GM12878 (cell line): Measurements from ENCODE around the gene MAP6D1. TPM values are rescaled to one million over a fixed set of nuclear protein-coding genes. Genes with fewer than 3 reads are reported as not detected.

Experiments
- ATAC-seq: fragments of 200-7000 bp; cut with Tn5 transposase; 3 replicates; pipeline ENCODE4 v1.9.1; 2020; ENCODE audit warnings: mild to moderate bottlenecking, moderate library complexity
- BruUV-seq: library from RNA; stranded (reverse); fragments of 400-500 nt; replicated peaks from 2 replicates; lab custom pipeline; 2021; lab: Mats Ljungman, UMichigan
- CTCF ChIA-PET: fragments of 300-600 bp; sonication (Branson Sonifier 250); formaldehyde crosslinking; extraction: SDS; loops from one replicate; lab custom pipeline; 2021; ENCODE audit warnings: inconsistent platforms; lab: Yijun Ruan, JAX
- POLR2A ChIA-PET: fragments of 350-600 bp; formaldehyde crosslinking; extraction: SDS; loops from one replicate; lab custom pipeline; 2021; ENCODE audit warnings: inconsistent platforms; lab: Charles Lee
- RAD21 ChIA-PET: fragments of 300-600 bp; sonication (Branson Sonifier 250); formaldehyde crosslinking; loops from one replicate; lab custom pipeline; 2023; ENCODE audit warnings: antibody characterized with exemption; ENCODE audit not compliant: unreplicated experiment; lab: Charles Lee
- SMC1A ChIA-PET: fragments of 300-600 bp; sonication (Branson Sonifier 250); formaldehyde crosslinking; loops from one replicate; lab custom pipeline; 2023; ENCODE audit not compliant: unreplicated experiment, uncharacterized antibody; lab: Charles Lee
- DNase-seq: peaks from one replicate; pipeline ENCODE4 v3.0.0-alpha.2; 2011; ENCODE audit warnings: low read depth, low spot score
- FAIRE-seq: peaks from 3 replicates; lab custom pipeline; 2011; peaks lifted over from hg19 to GRCh38; lab: Jason Lieb, UNC
- H2AFZ ChIP-seq: 2 replicates; pipeline ENCODE4 v1.6.0; 2011; ENCODE audit warnings: low read depth, low read length, control low read depth; ENCODE audit not compliant: control insufficient read depth
- H3K27ac ChIP-seq: 2 replicates; pipeline ENCODE4 v1.5.1; 2011; ENCODE audit warnings: control low read depth; ENCODE audit not compliant: control insufficient read depth, insufficient read depth
- H3K27me3 ChIP-seq, 2 experiments: replicated peaks in 1 of 2; 2 replicates each; pipeline versions ENCODE4 v1.6.0 to v1.6.1; 2011; ENCODE audit warnings: low read length in 1 of 2; ENCODE audit not compliant: control insufficient read depth in 2 of 2, insufficient read depth in 2 of 2
- H3K36me3 ChIP-seq, 2 experiments: 2 replicates each; pipeline ENCODE4 v1.5.1; 2011; ENCODE audit warnings: low read length in 1 of 2; ENCODE audit not compliant: control insufficient read depth in 2 of 2, insufficient read depth in 2 of 2
- H3K4me1 ChIP-seq: 2 replicates; pipeline ENCODE4 v1.6.1; 2011; ENCODE audit warnings: mild to moderate bottlenecking, low read length, moderate library complexity, mixed read lengths; ENCODE audit not compliant: control insufficient read depth, insufficient read depth
- H3K4me2 ChIP-seq: 2 replicates; pipeline ENCODE4 v1.6.0; 2011; ENCODE audit warnings: control low read depth; ENCODE audit not compliant: control insufficient read depth, insufficient read depth
- H3K4me3 ChIP-seq: fragments of 200-600 bp; sonication (generic); 2 replicates; pipeline ENCODE4 v1.5.1; 2016
- H3K79me2 ChIP-seq: 2 replicates; pipeline ENCODE4 v1.6.0; 2011; ENCODE audit warnings: low read length; ENCODE audit not compliant: control insufficient read depth, insufficient read depth
- H3K9ac ChIP-seq: 2 replicates; pipeline ENCODE4 v1.8.0; 2011; ENCODE audit warnings: low read length, control low read depth, mixed read lengths; ENCODE audit not compliant: control insufficient read depth, insufficient read depth
- H3K9me3 ChIP-seq: replicated peaks from 3 replicates; pipeline ENCODE4 v1.5.1; 2011; ENCODE audit warnings: mild to moderate bottlenecking, low read length; ENCODE audit not compliant: control insufficient read depth, insufficient read depth
- H4K20me1 ChIP-seq: 2 replicates; pipeline ENCODE4 v1.6.0; 2011; ENCODE audit not compliant: control insufficient read depth, insufficient read depth
- NR2F1 ChIP-seq: fragments of 450-650 bp; conservative IDR thresholded peaks from 2 replicates; pipeline ENCODE4 v1.6.1; 2017; ENCODE audit warnings: mild to moderate bottlenecking
- SP1 ChIP-seq: IDR thresholded peaks from one replicate; pipeline ENCODE4 v1.6.1; 2011; ENCODE audit warnings: low read depth, low read length
- in situ Hi-C: fragments of 300-500 bp; cut with MboI; formaldehyde crosslinking; loops from 9 replicates; pipeline ENCODE4 v1.14.3; 2018; ENCODE audit warnings: mixed read lengths
- intact Hi-C: fragments of 100-400 bp; cut with micrococcal nuclease; formaldehyde crosslinking; loops from one replicate; pipeline ENCODE4 v1.14.2; 2022; ENCODE audit not compliant: unreplicated experiment
- polyA plus RNA-seq, 11 experiments: library from polyadenylated mRNA; depleted of rRNA in 4 of 11; unstranded in 6 of 11; stranded (reverse) in 5 of 11; fragments of >200 nt; fragmentation: Nextera tagmentation in 4 of 11; fragmentation: Illumina TruSeq in 1 of 11; extraction: Ambion mirVana in 4 of 11; extraction: Trizol in 1 of 11; gene quantifications; 1 replicate in 1 of 11; 2 replicates in 10 of 11; pipeline versions ENCODE4 v1.2.1 to v1.2.3, GENCODE V29; 2011 to 2016; ENCODE audit warnings: inconsistent platforms in 2 of 11, missing spikeins in 2 of 11, low read depth in 1 of 11
- total RNA-seq, 4 experiments: library from RNA; depleted of rRNA in 3 of 4; stranded (reverse); fragments of >200 nt in 3 of 4; fragmentation: Illumina TruSeq in 1 of 4; extraction: Trizol in 1 of 4; gene quantifications; 2 replicates each; pipeline versions ENCODE4 v1.2.1 to v1.2.3, GENCODE V29; 2013 to 2021
- TF ChIP-seq, protein P1 (sequence below): IDR thresholded peaks from 2 replicates; pipeline ENCODE4 v1.6.1; 2012; ENCODE audit warnings: low read depth, low read length, improper control_type of control experiment
- TF ChIP-seq, protein P2 (sequence below): fragments of 450-650 bp; IDR thresholded peaks from 2 replicates; pipeline ENCODE4 v1.6.1; 2017; ENCODE audit warnings: borderline replicate concordance
- TF ChIP-seq, protein P3 (sequence below): fragments of 450-650 bp; IDR thresholded peaks from 2 replicates; pipeline ENCODE4 v1.6.1; 2018; ENCODE audit warnings: mild to moderate bottlenecking, low read depth, moderate library complexity; ENCODE audit not compliant: partially characterized antibody

The MAP6D1 gene
- total and polyA plus RNA-seq, 10 of the 15 experiments (the other 5 are each of a cell fraction or from before 2014, with no cell fraction given), result 0.50 to 2.2 (median 1.2) TPM; not detected in 3

DNA sequence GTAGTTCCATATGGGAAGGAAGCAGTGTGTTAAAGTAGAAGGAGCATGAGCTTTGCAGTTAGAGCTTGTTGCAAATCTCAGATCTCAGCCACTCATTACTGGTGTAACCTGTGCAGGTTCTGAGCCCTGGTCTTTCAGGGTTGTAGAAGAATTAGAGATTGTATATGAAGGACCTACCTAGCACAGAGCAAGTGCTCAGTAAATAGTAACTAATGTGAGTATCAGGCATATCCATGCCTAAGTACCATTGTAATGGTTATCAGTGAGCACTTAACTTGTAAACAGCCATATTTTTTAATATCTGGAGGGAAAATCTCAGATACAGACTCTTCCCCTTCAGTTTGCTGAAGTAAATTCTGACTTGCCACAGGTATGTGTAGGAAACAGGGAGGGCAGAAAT, 59.3 kb downstream of the MAP6D1 start:
- DNase-seq, result no peak
- ATAC-seq, result peak; percentile 23; the same call in 2 of the 3 replicates
- Histone ChIP-seq H3K9ac (no peak overlapping the region), H3K9me3 (no peaks in the 10 kb centered on the region), H3K4me2 (no peak overlapping the region), H3K36me3 (peaks cover 3 to 20% of the 10 kb centered on the region in 2 experiments; a peak in 3 of 4 replicates), H3K79me2 (no peaks in the 10 kb centered on the region), H4K20me1 (no peaks in the 10 kb centered on the region), H3K27me3 (no peaks in the 10 kb centered on the region), H3K27ac (no peak overlapping the region), H3K4me3 (no peak overlapping the region), H2AFZ (no peak overlapping the region), H3K4me1 (no peaks in the 10 kb centered on the region)
- no TSS peak for BruUV-seq
- POLR2A ChIA-PET, result interaction anchor here (0.8 kb wide), 1 partner anchor 100 kb away, joined by 6 read pairs; no protein-coding TSS in a partner anchor
- SMC1A ChIA-PET, result interaction anchor here (0.6 to 4.4 kb wide), 13 partner anchors 10 to 581 kb away, joined by 3 to 50 read pairs (median 4); partner anchors contain the start of gene YEATS2
- TF ChIP-seq, protein P1, sequence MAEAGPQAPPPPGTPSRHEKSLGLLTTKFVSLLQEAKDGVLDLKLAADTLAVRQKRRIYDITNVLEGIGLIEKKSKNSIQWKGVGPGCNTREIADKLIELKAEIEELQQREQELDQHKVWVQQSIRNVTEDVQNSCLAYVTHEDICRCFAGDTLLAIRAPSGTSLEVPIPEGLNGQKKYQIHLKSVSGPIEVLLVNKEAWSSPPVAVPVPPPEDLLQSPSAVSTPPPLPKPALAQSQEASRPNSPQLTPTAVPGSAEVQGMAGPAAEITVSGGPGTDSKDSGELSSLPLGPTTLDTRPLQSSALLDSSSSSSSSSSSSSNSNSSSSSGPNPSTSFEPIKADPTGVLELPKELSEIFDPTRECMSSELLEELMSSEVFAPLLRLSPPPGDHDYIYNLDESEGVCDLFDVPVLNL, result no peak
- TF ChIP-seq, protein P2, sequence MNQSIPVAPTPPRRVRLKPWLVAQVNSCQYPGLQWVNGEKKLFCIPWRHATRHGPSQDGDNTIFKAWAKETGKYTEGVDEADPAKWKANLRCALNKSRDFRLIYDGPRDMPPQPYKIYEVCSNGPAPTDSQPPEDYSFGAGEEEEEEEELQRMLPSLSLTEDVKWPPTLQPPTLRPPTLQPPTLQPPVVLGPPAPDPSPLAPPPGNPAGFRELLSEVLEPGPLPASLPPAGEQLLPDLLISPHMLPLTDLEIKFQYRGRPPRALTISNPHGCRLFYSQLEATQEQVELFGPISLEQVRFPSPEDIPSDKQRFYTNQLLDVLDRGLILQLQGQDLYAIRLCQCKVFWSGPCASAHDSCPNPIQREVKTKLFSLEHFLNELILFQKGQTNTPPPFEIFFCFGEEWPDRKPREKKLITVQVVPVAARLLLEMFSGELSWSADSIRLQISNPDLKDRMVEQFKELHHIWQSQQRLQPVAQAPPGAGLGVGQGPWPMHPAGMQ, result no peak
- TF ChIP-seq NR2F1 (no peak), SP1 (no peak)
- TF ChIP-seq, protein P3, sequence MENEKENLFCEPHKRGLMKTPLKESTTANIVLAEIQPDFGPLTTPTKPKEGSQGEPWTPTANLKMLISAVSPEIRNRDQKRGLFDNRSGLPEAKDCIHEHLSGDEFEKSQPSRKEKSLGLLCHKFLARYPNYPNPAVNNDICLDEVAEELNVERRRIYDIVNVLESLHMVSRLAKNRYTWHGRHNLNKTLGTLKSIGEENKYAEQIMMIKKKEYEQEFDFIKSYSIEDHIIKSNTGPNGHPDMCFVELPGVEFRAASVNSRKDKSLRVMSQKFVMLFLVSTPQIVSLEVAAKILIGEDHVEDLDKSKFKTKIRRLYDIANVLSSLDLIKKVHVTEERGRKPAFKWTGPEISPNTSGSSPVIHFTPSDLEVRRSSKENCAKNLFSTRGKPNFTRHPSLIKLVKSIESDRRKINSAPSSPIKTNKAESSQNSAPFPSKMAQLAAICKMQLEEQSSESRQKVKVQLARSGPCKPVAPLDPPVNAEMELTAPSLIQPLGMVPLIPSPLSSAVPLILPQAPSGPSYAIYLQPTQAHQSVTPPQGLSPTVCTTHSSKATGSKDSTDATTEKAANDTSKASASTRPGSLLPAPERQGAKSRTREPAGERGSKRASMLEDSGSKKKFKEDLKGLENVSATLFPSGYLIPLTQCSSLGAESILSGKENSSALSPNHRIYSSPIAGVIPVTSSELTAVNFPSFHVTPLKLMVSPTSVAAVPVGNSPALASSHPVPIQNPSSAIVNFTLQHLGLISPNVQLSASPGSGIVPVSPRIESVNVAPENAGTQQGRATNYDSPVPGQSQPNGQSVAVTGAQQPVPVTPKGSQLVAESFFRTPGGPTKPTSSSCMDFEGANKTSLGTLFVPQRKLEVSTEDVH, result no peak
- CTCF ChIA-PET, result interaction anchor here (1.0 to 6.5 kb wide), 11 partner anchors 11 to 318 kb away, joined by 3 to 71 read pairs (median 6); no protein-coding TSS in a partner anchor
- in situ Hi-C loops, result loop anchor here (5.0 kb wide), 1 partner anchor 299 kb away; no protein-coding TSS in a partner anchor
- FAIRE-seq, result no peak
- intact Hi-C loops, result loop anchor here (2.0 to 10.0 kb wide), 3 partner anchors 213 to 641 kb away; no protein-coding TSS in a partner anchor
- RAD21 ChIA-PET, result interaction anchor here (1.5 to 2.6 kb wide), 4 partner anchors 174 to 317 kb away, joined by 3 to 35 read pairs (median 10); no protein-coding TSS in a partner anchor

Other genes with a start within 250 kb of the MAP6D1 start
- gene KLHL24, start 190.0 kb downstream of the MAP6D1 start, total RNA-seq (2014; rRNA removed), result 6.1 and 7.5 TPM in 2 replicates
- gene KLHL24, start 190.0 kb downstream of the MAP6D1 start, total RNA-seq (2014; rRNA removed; fragmentation: Illumina TruSeq; extraction: Trizol), result 5.8 and 6.8 TPM in 2 replicates
- 5.8 and 6.7 TPM in 2 replicates for gene KLHL24, start 190.0 kb downstream of the MAP6D1 start, total RNA-seq (2021)
- gene KLHL24, start 190.0 kb downstream of the MAP6D1 start, polyA plus RNA-seq (2011; rRNA removed), result 24.3 and 39.5 TPM in 2 replicates
- gene KLHL24, start 190.0 kb downstream of the MAP6D1 start, polyA plus RNA-seq (2014; fragmentation: Illumina TruSeq; extraction: Trizol), result 4.2 and 4.5 TPM in 2 replicates
- gene KLHL24, start 190.0 kb downstream of the MAP6D1 start, polyA plus RNA-seq (2014; fragmentation: Nextera tagmentation; extraction: Ambion mirVana), result 1 to 10 TPM in 1 of 2 experiments, under 1 TPM in 1; 0.91 to 1.6 TPM
- gene KLHL24, start 190.0 kb downstream of the MAP6D1 start, polyA plus RNA-seq (2014; rRNA removed), result 3.2 and 4.0 TPM in 2 replicates
- gene KLHL24, start 190.0 kb downstream of the MAP6D1 start, polyA plus RNA-seq (2016; fragmentation: Nextera tagmentation; extraction: Ambion mirVana), result 1 to 10 TPM; 4.5 to 6.3 TPM
- 31.0 and 32.9 TPM in 2 replicates for gene YEATS2, start 127.8 kb downstream of the MAP6D1 start, total RNA-seq (2014; rRNA removed)
- gene YEATS2, start 127.8 kb downstream of the MAP6D1 start, total RNA-seq (2014; rRNA removed; fragmentation: Illumina TruSeq; extraction: Trizol), result 31.8 and 32.7 TPM in 2 replicates
- gene YEATS2, start 127.8 kb downstream of the MAP6D1 start, total RNA-seq (2021), result 24.0 and 24.8 TPM in 2 replicates
- 54.9 and 65.3 TPM in 2 replicates for gene YEATS2, start 127.8 kb downstream of the MAP6D1 start, polyA plus RNA-seq (2011; rRNA removed)
- 23.8 and 34.8 TPM in 2 replicates for gene YEATS2, start 127.8 kb downstream of the MAP6D1 start, polyA plus RNA-seq (2014; fragmentation: Illumina TruSeq; extraction: Trizol)
- 1 to 10 TPM; 1.9 to 3.8 TPM for gene YEATS2, start 127.8 kb downstream of the MAP6D1 start, polyA plus RNA-seq (2014; fragmentation: Nextera tagmentation; extraction: Ambion mirVana)
- gene YEATS2, start 127.8 kb downstream of the MAP6D1 start, polyA plus RNA-seq (2014; rRNA removed), result 22.6 and 26.8 TPM in 2 replicates
- gene YEATS2, start 127.8 kb downstream of the MAP6D1 start, polyA plus RNA-seq (2016; fragmentation: Nextera tagmentation; extraction: Ambion mirVana), result 10 to 100 TPM; 15.3 to 17.2 TPM
- 56.4 and 58.5 TPM in 2 replicates for gene PARL, start 59.3 kb upstream of the MAP6D1 start, total RNA-seq (2014; rRNA removed)
- gene PARL, start 59.3 kb upstream of the MAP6D1 start, total RNA-seq (2014; rRNA removed; fragmentation: Illumina TruSeq; extraction: Trizol), result 55.3 and 56.8 TPM in 2 replicates
- gene PARL, start 59.3 kb upstream of the MAP6D1 start, total RNA-seq (2021), result 74.1 and 80.2 TPM in 2 replicates
- 75.4 and 78.6 TPM in 2 replicates for gene PARL, start 59.3 kb upstream of the MAP6D1 start, polyA plus RNA-seq (2011; rRNA removed)
- 58.6 and 70.7 TPM in 2 replicates for gene PARL, start 59.3 kb upstream of the MAP6D1 start, polyA plus RNA-seq (2014; fragmentation: Illumina TruSeq; extraction: Trizol)
- gene PARL, start 59.3 kb upstream of the MAP6D1 start, polyA plus RNA-seq (2014; fragmentation: Nextera tagmentation; extraction: Ambion mirVana), result 10 to 100 TPM; 49.7 to 83.0 TPM
- gene PARL, start 59.3 kb upstream of the MAP6D1 start, polyA plus RNA-seq (2014; rRNA removed), result 75.0 and 75.9 TPM in 2 replicates
- 100 to 1,000 TPM; 100 to 113 TPM for gene PARL, start 59.3 kb upstream of the MAP6D1 start, polyA plus RNA-seq (2016; fragmentation: Nextera tagmentation; extraction: Ambion mirVana)
- 6.0 and 7.1 TPM in 2 replicates for gene ABCC5, start 192.3 kb upstream of the MAP6D1 start, total RNA-seq (2014; rRNA removed)
- 5.9 and 6.3 TPM in 2 replicates for gene ABCC5, start 192.3 kb upstream of the MAP6D1 start, total RNA-seq (2014; rRNA removed; fragmentation: Illumina TruSeq; extraction: Trizol)
- gene ABCC5, start 192.3 kb upstream of the MAP6D1 start, total RNA-seq (2021), result 9.9 and 14.4 TPM in 2 replicates
- 14.7 and 17.8 TPM in 2 replicates for gene ABCC5, start 192.3 kb upstream of the MAP6D1 start, polyA plus RNA-seq (2011; rRNA removed)
- gene ABCC5, start 192.3 kb upstream of the MAP6D1 start, polyA plus RNA-seq (2014; fragmentation: Illumina TruSeq; extraction: Trizol), result 7.8 and 9.6 TPM in 2 replicates
- gene ABCC5, start 192.3 kb upstream of the MAP6D1 start, polyA plus RNA-seq (2014; fragmentation: Nextera tagmentation; extraction: Ambion mirVana), result 1 to 10 TPM; 6.1 to 7.2 TPM
- gene ABCC5, start 192.3 kb upstream of the MAP6D1 start, polyA plus RNA-seq (2014; rRNA removed), result 9.7 and 10.4 TPM in 2 replicates
- 10 to 100 TPM; 11.0 to 11.4 TPM for gene ABCC5, start 192.3 kb upstream of the MAP6D1 start, polyA plus RNA-seq (2016; fragmentation: Nextera tagmentation; extraction: Ambion mirVana)
- gene HTR3D, start 206.2 kb upstream of the MAP6D1 start, total RNA-seq (2014; rRNA removed), result not detected in 2 replicates
- not detected in 2 replicates for gene HTR3D, start 206.2 kb upstream of the MAP6D1 start, total RNA-seq (2014; rRNA removed; fragmentation: Illumina TruSeq; extraction: Trizol)
- gene HTR3D, start 206.2 kb upstream of the MAP6D1 start, total RNA-seq (2021), result not detected in 2 replicates
- gene HTR3D, start 206.2 kb upstream of the MAP6D1 start, polyA plus RNA-seq (2011; rRNA removed), result not detected in 2 replicates
- not detected in 2 replicates for gene HTR3D, start 206.2 kb upstream of the MAP6D1 start, polyA plus RNA-seq (2014; fragmentation: Illumina TruSeq; extraction: Trizol)
- gene HTR3D, start 206.2 kb upstream of the MAP6D1 start, polyA plus RNA-seq (2014; fragmentation: Nextera tagmentation; extraction: Ambion mirVana), result not detected
- not detected in 2 replicates for gene HTR3D, start 206.2 kb upstream of the MAP6D1 start, polyA plus RNA-seq (2014; rRNA removed)
- not detected for gene HTR3D, start 206.2 kb upstream of the MAP6D1 start, polyA plus RNA-seq (2016; fragmentation: Nextera tagmentation; extraction: Ambion mirVana)
- not detected in 2 replicates for gene HTR3C, start 227.5 kb upstream of the MAP6D1 start, total RNA-seq (2014; rRNA removed)
- gene HTR3C, start 227.5 kb upstream of the MAP6D1 start, total RNA-seq (2014; rRNA removed; fragmentation: Illumina TruSeq; extraction: Trizol), result not detected in 2 replicates
- gene HTR3C, start 227.5 kb upstream of the MAP6D1 start, total RNA-seq (2021), result not detected in 2 replicates
- not detected in 2 replicates for gene HTR3C, start 227.5 kb upstream of the MAP6D1 start, polyA plus RNA-seq (2011; rRNA removed)
- gene HTR3C, start 227.5 kb upstream of the MAP6D1 start, polyA plus RNA-seq (2014; fragmentation: Illumina TruSeq; extraction: Trizol), result not detected in 2 replicates
- not detected for gene HTR3C, start 227.5 kb upstream of the MAP6D1 start, polyA plus RNA-seq (2014; fragmentation: Nextera tagmentation; extraction: Ambion mirVana)
- not detected in 2 replicates for gene HTR3C, start 227.5 kb upstream of the MAP6D1 start, polyA plus RNA-seq (2014; rRNA removed)
- gene HTR3C, start 227.5 kb upstream of the MAP6D1 start, polyA plus RNA-seq (2016; fragmentation: Nextera tagmentation; extraction: Ambion mirVana), result not detected